T-helper 1 cell treated with Interleukin-12 subunit alpha and Interleukin-12 subunit beta and Interleukin-4 antibody, amounts not matched to agents 30 ng/mL and 1 ng/mL, for 36 hours (primary cell): ENCODE measurements around the gene CNTNAP5. TPM values are rescaled to one million over a fixed set of nuclear protein-coding genes. Genes with fewer than 3 reads are reported as not detected.

ENCODE experiments used
- intact Hi-C: fragments of 100-400 bp; cut with micrococcal nuclease; formaldehyde crosslinking; loops from one replicate; pipeline ENCODE4 v1.15.1; 2024
- total RNA-seq: library from RNA; stranded (reverse); gene quantifications from 2 replicates; pipeline ENCODE4 v1.2.3, GENCODE V29; 2022

Gene CNTNAP5
- total RNA-seq, 1 donor from 2014 or later = not detected

GRCh38 chr2:124053796-124054195 is 28.7 kb downstream of the CNTNAP5 start:
- intact Hi-C loops = no loop called here

DNA sequence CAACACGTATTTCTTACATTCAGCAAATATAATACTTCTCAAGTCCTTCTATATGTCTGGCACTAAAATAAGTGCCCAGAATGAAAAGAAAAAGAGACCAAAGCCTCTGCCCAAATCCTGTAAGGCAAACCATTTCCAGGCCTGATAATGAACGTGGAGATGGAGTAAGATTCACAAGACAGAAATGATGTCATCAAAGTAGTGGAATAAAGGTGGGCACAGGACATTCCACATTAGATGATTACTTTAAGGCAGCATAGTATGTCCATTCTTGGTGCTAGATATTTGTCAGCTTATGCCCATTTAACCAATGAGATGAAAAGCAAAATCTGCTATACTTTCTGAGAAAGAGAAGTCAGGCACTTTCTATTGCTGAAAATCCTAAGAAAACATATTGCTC is 38.5 kb downstream of the CNTNAP5 start:
- intact Hi-C loops = no loop called here

- intact Hi-C loops = no loop called here
These were observed 40.5 kb downstream of the CNTNAP5 start for GRCh38 chr2:124065636-124066035.

DNA sequence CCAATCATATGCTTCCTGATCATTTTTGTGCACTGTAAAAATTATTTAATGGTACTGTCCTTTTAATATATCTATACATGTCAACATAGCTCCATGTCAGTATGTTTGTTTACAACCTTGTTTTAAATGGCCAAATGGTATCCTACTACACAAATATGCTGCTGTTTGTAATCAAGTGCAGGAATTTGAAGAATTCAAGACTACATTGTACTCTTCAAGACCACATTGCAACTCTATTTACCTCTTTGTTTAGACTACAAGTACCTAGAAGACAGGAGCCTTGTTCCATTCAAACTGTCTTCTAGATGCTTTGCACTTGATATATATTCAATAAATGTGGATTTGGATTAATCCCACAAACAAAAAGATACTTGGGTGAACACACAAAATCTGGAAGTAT is 41.7 kb downstream of the CNTNAP5 start:
- intact Hi-C loops = no loop called here

GRCh38 chr2:124079045-124079444 is 54.0 kb downstream of the CNTNAP5 start:
- intact Hi-C loops = no loop called here

GRCh38 chr2:124080281-124081153 is 55.4 kb downstream of the CNTNAP5 start:
- intact Hi-C loops = no loop called here

- intact Hi-C loops = no loop called here
These were observed 56.1 kb downstream of the CNTNAP5 start for GRCh38 chr2:124081154-124081716.

DNA sequence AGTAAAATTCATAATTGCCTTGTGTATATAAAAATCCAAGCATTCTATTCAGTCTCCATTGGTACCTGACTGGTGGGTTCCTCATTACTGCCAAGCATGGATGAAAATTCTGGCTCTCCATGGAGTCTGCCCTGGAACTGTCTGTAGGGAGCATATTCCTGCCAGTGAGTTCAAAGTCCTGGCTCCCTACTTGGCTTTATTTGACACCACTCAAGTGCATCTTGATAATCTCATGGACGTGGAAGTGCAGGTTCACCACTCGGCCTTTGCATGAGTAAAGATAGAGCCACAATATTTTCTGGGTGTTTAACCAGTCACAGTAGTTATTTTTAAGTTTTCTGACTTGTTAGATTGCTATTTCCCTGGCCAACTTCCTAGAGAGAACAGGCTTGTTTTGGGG is 63.5 kb downstream of the CNTNAP5 start:
- intact Hi-C loops = no loop called here

- intact Hi-C loops = no loop called here
These were observed 66.6 kb downstream of the CNTNAP5 start for GRCh38 chr2:124091721-124092120.

DNA sequence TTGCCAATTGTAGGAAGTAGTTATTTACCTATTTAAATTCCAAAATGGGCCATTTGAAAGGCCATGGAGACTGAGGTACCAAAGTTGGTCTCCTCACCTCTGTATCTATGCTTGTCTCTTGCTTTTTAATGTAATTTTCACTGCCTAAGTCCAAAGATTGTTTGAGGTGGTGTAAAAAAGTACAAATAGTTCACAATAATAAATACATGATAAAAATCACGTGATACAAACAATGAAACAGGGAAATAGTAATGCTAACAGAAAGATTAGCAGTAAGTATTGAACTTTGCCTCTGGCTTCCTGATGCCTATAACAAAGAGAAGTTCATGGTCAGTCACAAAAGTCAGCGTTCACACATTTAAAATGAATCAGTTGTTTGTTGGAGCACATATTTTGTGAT is 67.6 kb downstream of the CNTNAP5 start:
- intact Hi-C loops = no loop called here

DNA sequence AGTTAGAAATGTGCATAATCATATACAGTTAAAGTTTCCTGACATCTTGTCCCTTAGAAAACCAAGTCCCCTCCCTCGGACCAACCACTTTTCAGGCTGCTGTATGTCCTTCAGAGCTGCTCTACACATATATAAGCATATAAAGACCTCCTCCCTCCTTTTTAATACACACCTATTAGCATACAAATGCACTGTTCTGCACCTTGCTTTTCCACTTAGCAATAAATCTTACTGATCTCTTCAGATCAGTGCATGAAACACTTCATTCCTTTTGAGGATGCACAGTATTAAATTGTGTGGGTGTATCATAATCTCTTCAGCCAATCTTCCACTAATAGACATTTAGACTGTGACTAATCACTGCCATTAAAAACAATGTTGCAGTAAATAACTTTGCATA is 79.8 kb downstream of the CNTNAP5 start:
- intact Hi-C loops = no loop called here

DNA sequence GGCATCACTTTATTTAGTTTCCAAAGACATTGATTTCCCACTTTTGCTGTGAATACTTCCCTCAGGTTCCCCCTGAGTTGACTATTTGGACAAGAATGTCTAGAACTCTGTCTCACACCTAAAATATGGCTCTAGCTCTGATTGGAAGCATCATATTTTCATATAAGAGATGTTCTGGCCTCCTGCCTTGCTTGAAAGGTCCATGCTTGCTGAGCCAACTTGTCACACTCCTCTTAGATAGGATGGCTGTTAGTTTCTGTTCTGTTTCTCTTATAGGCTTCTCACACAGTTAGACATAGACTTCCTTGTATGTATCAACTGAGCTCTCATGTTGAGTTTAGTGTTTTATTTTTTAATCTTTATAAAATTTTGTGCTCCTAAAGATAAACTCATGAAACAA is 87.1 kb downstream of the CNTNAP5 start:
- intact Hi-C loops = no loop called here

- intact Hi-C loops = no loop called here
These were observed 87.9 kb downstream of the CNTNAP5 start for GRCh38 chr2:124112966-124113365.

GRCh38 chr2:124120246-124120645 is 95.2 kb downstream of the CNTNAP5 start:
- intact Hi-C loops = no loop called here

GRCh38 chr2:124121106-124121505 is 96.0 kb downstream of the CNTNAP5 start:
- intact Hi-C loops = no loop called here

DNA sequence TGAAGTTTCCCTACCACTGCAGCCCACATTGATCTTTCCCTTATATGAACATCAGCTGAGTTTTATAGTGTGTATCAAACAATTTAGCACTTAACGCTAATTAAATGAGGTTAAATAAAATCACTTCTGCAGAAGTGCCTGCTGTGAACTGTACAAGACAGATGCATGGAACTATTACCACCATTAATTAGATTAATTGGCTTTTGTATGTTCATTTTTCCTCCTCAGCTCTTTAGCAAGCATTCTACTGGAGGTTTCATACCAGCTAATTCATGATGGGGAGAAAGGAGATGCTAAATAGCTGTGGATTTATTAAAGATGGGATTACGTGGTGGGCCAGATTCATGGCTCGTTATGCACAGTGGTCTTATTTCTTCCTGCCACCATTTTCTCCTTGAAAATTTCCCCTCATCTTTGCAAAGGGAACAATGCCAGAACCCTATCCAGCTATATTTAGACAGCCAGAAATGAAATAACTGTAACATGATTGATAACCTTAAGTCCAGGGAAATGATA is 96.7 kb downstream of the CNTNAP5 start:
- intact Hi-C loops = no loop called here

- intact Hi-C loops = no loop called here
These were observed 97.3 kb downstream of the CNTNAP5 start for GRCh38 chr2:124122340-124122739.

DNA sequence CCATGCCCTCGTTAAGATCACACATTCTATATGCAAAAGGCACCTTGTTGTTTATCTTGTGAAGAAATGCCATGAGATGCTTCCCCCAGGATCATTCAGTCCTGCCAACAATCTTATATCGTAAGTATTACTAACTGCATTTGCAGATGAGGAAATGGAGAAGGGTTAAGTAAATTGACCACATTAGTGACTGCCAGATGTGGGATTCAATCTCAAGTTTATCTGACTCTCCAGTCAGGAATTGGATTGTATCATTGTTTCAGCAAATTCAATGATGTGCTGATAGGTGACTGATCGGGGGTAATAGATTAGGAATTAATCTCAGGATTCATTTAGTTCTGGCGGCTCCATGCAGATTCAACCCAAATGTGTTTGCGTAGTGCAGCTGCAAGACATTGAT is 106.2 kb downstream of the CNTNAP5 start:
- intact Hi-C loops = no loop called here

DNA sequence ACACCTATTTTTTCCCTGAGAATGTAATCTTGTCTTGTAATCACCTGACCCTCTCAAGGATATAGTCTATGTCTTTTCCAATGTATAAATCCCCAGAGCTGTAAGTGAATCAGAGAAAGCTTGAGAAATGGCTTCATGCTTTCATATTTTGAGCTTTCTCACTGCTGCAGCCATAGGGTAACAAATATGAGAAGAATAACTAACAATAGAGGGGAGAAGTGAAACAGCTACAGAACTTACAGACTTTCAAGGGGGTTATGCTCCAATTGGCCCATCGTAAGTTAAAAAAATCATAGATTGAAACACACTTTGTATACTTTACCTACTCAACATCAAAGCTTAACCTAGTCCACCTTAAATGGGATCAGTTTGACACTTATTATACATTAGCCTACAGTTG is 111.0 kb downstream of the CNTNAP5 start:
- intact Hi-C loops = no loop called here

DNA sequence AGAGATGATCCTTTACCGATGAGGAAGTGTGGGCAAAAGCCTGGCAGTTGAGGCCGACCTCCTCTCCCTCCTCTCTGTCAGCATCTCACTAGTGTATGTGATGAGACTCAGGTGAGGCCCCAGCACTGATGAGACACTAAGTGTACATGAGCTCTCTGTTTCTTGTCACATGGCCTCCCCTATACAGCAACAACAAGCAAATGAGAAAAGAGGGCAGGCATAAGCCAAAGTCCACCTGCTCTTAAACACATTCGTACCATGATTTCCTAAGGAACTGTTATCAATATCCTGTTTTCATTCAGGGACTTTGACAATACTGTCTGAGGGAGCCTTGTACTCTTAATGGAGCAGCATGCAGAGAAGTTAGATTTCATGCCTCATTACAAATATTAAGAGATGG is 113.0 kb downstream of the CNTNAP5 start:
- intact Hi-C loops = no loop called here

DNA sequence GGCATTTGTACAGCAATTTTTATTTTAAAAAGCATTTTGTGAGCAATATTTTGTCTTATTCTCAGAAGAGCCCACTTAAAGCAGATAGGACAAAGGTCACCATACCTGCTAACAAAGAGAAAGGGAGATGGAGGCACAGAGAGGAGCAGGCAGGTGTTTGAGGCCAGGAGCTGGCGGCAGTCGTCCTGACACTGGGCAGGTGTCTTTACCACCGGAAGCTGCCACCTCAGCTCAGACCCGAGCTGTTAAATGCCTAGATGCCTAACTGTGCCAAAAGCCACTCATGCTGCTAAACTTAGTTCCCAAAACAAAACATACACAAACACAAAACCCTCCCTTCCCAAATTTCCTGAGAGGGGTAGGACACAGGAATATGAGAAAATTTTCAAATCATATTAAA is 120.9 kb downstream of the CNTNAP5 start:
- intact Hi-C loops = no loop called here

DNA sequence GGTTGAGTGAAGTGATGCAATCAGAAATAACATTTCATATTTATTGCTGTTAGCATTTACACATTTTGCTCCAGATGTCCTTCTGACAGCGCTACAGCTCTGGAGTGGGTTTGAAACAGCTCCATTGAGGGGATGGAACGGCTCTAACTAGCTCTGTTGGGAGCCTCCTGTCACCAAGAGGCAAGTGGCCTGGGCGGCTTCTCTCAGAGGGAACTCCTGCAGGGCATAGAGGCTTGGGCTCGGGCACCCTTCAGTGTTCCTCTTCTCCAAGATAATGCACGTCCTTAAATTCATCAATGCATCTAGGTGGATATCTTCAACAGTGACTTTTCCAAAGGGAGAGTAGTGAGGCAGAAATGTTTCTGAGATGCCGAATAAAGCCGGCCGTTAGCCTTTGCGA is 122.5 kb downstream of the CNTNAP5 start:
- intact Hi-C loops = no loop called here

GRCh38 chr2:124149571-124149970 is 124.5 kb downstream of the CNTNAP5 start:
- intact Hi-C loops = no loop called here
